Stimulated activated CD4-positive, alpha-beta T cell treated with anti-CD3 and anti-CD28 coated beads, Interleukin-4, amount 100 ng/mL, for 48 hours (primary cell): ENCODE measurements around the gene WBP2NL.
A peak's percentile ranks its signal among the peaks of the same experiment; 100 is the strongest.

ENCODE experiments used
- DNase-seq, 2 donors: peaks; one replicate each; pipeline ENCODE4 v3.0.0-alpha.2; 2020; ENCODE audit warnings: low read depth in 2 of 2

The WBP2NL gene

GRCh38 chr22:42072606-42073330 lies 74.2 kb downstream of the WBP2NL start:
- no peak for DNase-seq

GRCh38 chr22:42073621-42074041 lies 75.0 kb downstream of the WBP2NL start:
- no peak for DNase-seq

- DNase-seq, result peak; percentile 32 to 45
Measured at GRCh38 chr22:42074132-42074811, 75.7 kb downstream of the WBP2NL start, which contains the start of gene PHETA2. PHETA2 (plus strand) TSS chr22:42074248; CDS start chr22:42077294, 3,046 bp downstream.

- no peak for DNase-seq
Measured at GRCh38 chr22:42074846-42075676, 76.5 kb downstream of the WBP2NL start.

- DNase-seq, result no peak
Measured at GRCh38 chr22:42076764-42077485, 78.3 kb downstream of the WBP2NL start.

- DNase-seq, result no peak
Measured at GRCh38 chr22:42077486-42078125, 79.0 kb downstream of the WBP2NL start.
